Activated CD8-positive, alpha-beta T cell treated with anti-CD3 and anti-CD28 coated beads for 36 hours (primary cell): ENCODE results near the gene VWA2. TPM values are rescaled to one million over a fixed set of nuclear protein-coding genes. Genes with fewer than 3 reads are reported as not detected.

Experiments used
- ATAC-seq: fragments of 200-7000 bp; cut with Tn5 transposase; one replicate; pipeline ENCODE4 v1.10.0; 2021; ENCODE audit warnings: mild to moderate bottlenecking, moderate library complexity
- CTCF ChIA-PET: fragments of 350-600 bp; sonication (Branson Sonifier 250); formaldehyde crosslinking; loops from one replicate; lab custom pipeline; 2021; ENCODE audit warnings: antibody characterized with exemption; lab: Charles Lee
- POLR2A ChIA-PET: fragments of 350-600 bp; sonication (Branson Sonifier 250); formaldehyde crosslinking; loops from one replicate; lab custom pipeline; 2021; ENCODE audit warnings: antibody characterized with exemption; lab: Charles Lee
- DNase-seq: peaks from one replicate; pipeline ENCODE4 v3.0.0-alpha.2; 2020
- H3K27ac Mint-ChIP-seq: one replicate; pipeline ENCODE4 v1.8.0; 2021; ENCODE audit warnings: mild to moderate bottlenecking, mixed read lengths
- H3K27me3 Mint-ChIP-seq: one replicate; pipeline ENCODE4 v1.8.0; 2021; ENCODE audit warnings: mixed read lengths
- H3K36me3 Mint-ChIP-seq: one replicate; pipeline ENCODE4 v1.8.0; 2021; ENCODE audit warnings: low read depth, mixed read lengths
- H3K4me1 Mint-ChIP-seq: one replicate; pipeline ENCODE4 v1.8.0; 2021; ENCODE audit warnings: low read depth, mixed read lengths
- H3K4me3 Mint-ChIP-seq: one replicate; pipeline ENCODE4 v1.8.0; 2021; ENCODE audit warnings: mild to moderate bottlenecking, moderate library complexity, mixed read lengths
- H3K9me3 Mint-ChIP-seq: one replicate; pipeline ENCODE4 v1.8.0; 2021; ENCODE audit warnings: mixed read lengths
- CTCF ChIP-seq: fragments of 200-600 bp; IDR thresholded peaks from one replicate; pipeline ENCODE4 v1.8.0; 2022; ENCODE audit warnings: antibody characterized with exemption, mild to moderate bottlenecking
- intact Hi-C: fragments of 100-400 bp; cut with micrococcal nuclease; formaldehyde crosslinking; loops from one replicate; pipeline ENCODE4 v1.10.0; 2022
- total RNA-seq, 2 experiments: library from RNA; stranded (reverse); gene quantifications; one replicate each; pipeline ENCODE4 v1.2.3, GENCODE V29; 2021

VWA2 gene
- total RNA-seq, 2 experiments from 2014 or later, result not detected

- H3K27ac Mint-ChIP-seq, result no peak overlapping the region
- peaks cover 6% of the 10 kb centered on the region for H3K9me3 Mint-ChIP-seq
- no peak for DNase-seq
- no peak for TF ChIP-seq CTCF
- intact Hi-C loops, result no loop called here
- peaks cover 6% of the 10 kb centered on the region for H3K36me3 Mint-ChIP-seq
- ChIA-PET POLR2A (no interaction called here), CTCF (interaction anchor here (5.2 kb wide), 1 partner anchor 13 kb away, joined by 18 read pairs; no protein-coding TSS in a partner anchor)
- no peaks in the 10 kb centered on the region for H3K4me1 Mint-ChIP-seq
- no peak for ATAC-seq
- no peak overlapping the region for H3K4me3 Mint-ChIP-seq
- no peaks in the 10 kb centered on the region for H3K27me3 Mint-ChIP-seq
Observed at GRCh38 chr10:114290038-114290437, 51.0 kb downstream of the VWA2 start.

GRCh38 chr10:114291076-114291475 lies 52.0 kb downstream of the VWA2 start:
- no peak for TF ChIP-seq CTCF
- Mint-ChIP-seq H3K36me3 (peaks cover 15% of the 10 kb centered on the region), H3K4me1 (no peaks in the 10 kb centered on the region), H3K9me3 (peaks cover 15% of the 10 kb centered on the region), H3K27me3 (no peaks in the 10 kb centered on the region), H3K27ac (no peak overlapping the region), H3K4me3 (no peak overlapping the region)
- ATAC-seq (no peak), DNase-seq (no peak)
- CTCF ChIA-PET, result interaction anchor here (5.2 kb wide), 1 partner anchor 12 kb away, joined by 18 read pairs; no protein-coding TSS in a partner anchor
- POLR2A ChIA-PET, result no interaction called here
- intact Hi-C loops, result no loop called here

- no peak overlapping the region for H3K27ac Mint-ChIP-seq
- no peaks in the 10 kb centered on the region for H3K4me1 Mint-ChIP-seq
- H3K27me3 Mint-ChIP-seq, result no peaks in the 10 kb centered on the region
- DNase-seq (no peak), ATAC-seq (no peak)
- no peak for TF ChIP-seq CTCF
- no peak overlapping the region for H3K4me3 Mint-ChIP-seq
- peaks cover 20% of the 10 kb centered on the region for H3K9me3 Mint-ChIP-seq
- ChIA-PET CTCF (interaction anchor here (5.2 kb wide), 1 partner anchor 12 kb away, joined by 18 read pairs; no protein-coding TSS in a partner anchor), POLR2A (no interaction called here)
- peaks cover 20% of the 10 kb centered on the region for H3K36me3 Mint-ChIP-seq
- intact Hi-C loops, result no loop called here
Observed at GRCh38 chr10:114291516-114291915, 52.5 kb downstream of the VWA2 start.

- Mint-ChIP-seq H3K27me3 (no peaks in the 10 kb centered on the region), H3K36me3 (peaks cover 29% of the 10 kb centered on the region), H3K27ac (no peak overlapping the region), H3K9me3 (peaks cover 21% of the 10 kb centered on the region), H3K4me3 (no peak overlapping the region), H3K4me1 (no peaks in the 10 kb centered on the region)
- CTCF ChIA-PET, result interaction anchor here (5.2 kb wide), 1 partner anchor 10 kb away, joined by 18 read pairs; no protein-coding TSS in a partner anchor
- POLR2A ChIA-PET, result no interaction called here
- no peak for DNase-seq
- intact Hi-C loops, result no loop called here
- ATAC-seq, result no peak
- TF ChIP-seq CTCF, result no peak
Observed at GRCh38 chr10:114293075-114293474, 54.0 kb downstream of the VWA2 start.

GRCh38 chr10:114294549-114294948 lies 55.5 kb downstream of the VWA2 start:
- no peak for ATAC-seq
- CTCF ChIA-PET, result interaction anchor here (1.6 to 5.2 kb wide), 2 partner anchors 9 to 10 kb away, joined by 5 to 18 read pairs; no protein-coding TSS in a partner anchor
- H3K4me1 Mint-ChIP-seq, result no peaks in the 10 kb centered on the region

More at GRCh38 chr10:114294549-114294948, 55.5 kb downstream of the VWA2 start:
- no peak for TF ChIP-seq CTCF
- no peak overlapping the region for H3K4me3 Mint-ChIP-seq
- no peak overlapping the region for H3K27ac Mint-ChIP-seq
- peaks cover 21% of the 10 kb centered on the region for H3K9me3 Mint-ChIP-seq
- H3K36me3 Mint-ChIP-seq, result peaks cover 29% of the 10 kb centered on the region
- no peak for DNase-seq
- no peaks in the 10 kb centered on the region for H3K27me3 Mint-ChIP-seq
- intact Hi-C loops, result no loop called here
- POLR2A ChIA-PET, result no interaction called here
